Sigmoid colon (tissue), 7 donors: Measurements from ENCODE around the gene DTNBP1. TPM values are rescaled to one million over a fixed set of nuclear protein-coding genes. Genes with fewer than 3 reads are reported as not detected.

ENCODE experiments used
- DNase-seq: peaks from one replicate; pipeline ENCODE4 v3.0.0-alpha.2; 2019
- H3K27ac ChIP-seq, 4 donors: fragments of 200-600 bp; sonication (generic); one replicate each; pipeline ENCODE4 v1.5.1; 2016 to 2019; ENCODE audit warnings: mild to moderate bottlenecking in 1 of 4
- H3K27me3 ChIP-seq, 3 donors: fragments of 200-600 bp; sonication (generic); one replicate each; pipeline ENCODE4 v1.5.1; 2019; ENCODE audit warnings: mild to moderate bottlenecking in 1 of 3
- H3K36me3 ChIP-seq, 4 donors: fragments of 200-600 bp; sonication (generic); one replicate each; pipeline ENCODE4 v1.5.1; 2016 to 2019
- H3K4me1 ChIP-seq, 4 donors: fragments of 200-600 bp; sonication (generic); one replicate each; pipeline ENCODE4 v1.5.1; 2017 to 2019
- H3K4me3 ChIP-seq, 4 donors: fragments of 200-600 bp; sonication (generic); one replicate each; pipeline ENCODE4 v1.5.1; 2017 to 2019; ENCODE audit warnings: mild to moderate bottlenecking in 2 of 4, moderate library complexity in 1 of 4
- H3K9me3 ChIP-seq, 4 donors: fragments of 200-600 bp in 3 of 4; sonication (generic) in 3 of 4; one replicate each; pipeline versions ENCODE4 v1.5.1 to v1.6.1; 2013 to 2019
- CTCF ChIP-seq, 4 experiments: fragments of 450-650 bp in 3 of 4; fragments of 200-600 bp in 1 of 4; IDR thresholded peaks; one replicate each; pipeline ENCODE4 v1.5.1; 2016 to 2019; ENCODE audit warnings: antibody characterized with exemption in 4 of 4, mild to moderate bottlenecking in 3 of 4, moderate library complexity in 2 of 4
- EP300 ChIP-seq, 4 donors: sonication (generic); formaldehyde crosslinking; IDR thresholded peaks; one replicate each; pipeline ENCODE4 v1.6.1; 2017; ENCODE audit warnings: antibody characterized with exemption in 4 of 4
- POLR2A ChIP-seq, 2 donors: fragments of 450-650 bp; IDR thresholded peaks; one replicate each; pipeline ENCODE4 v1.6.1; 2016; ENCODE audit warnings: antibody characterized with exemption in 2 of 2, mild to moderate bottlenecking in 2 of 2, moderate library complexity in 2 of 2
- POLR2AphosphoS5 ChIP-seq, 4 donors: sonication (generic); formaldehyde crosslinking; IDR thresholded peaks; one replicate each; pipeline ENCODE4 v1.6.1; 2017; ENCODE audit warnings: antibody characterized with exemption in 4 of 4
- WGBS, 2 donors: extraction: QIAGEN DNeasy Blood & Tissue Kit; methylation state at CpG; one replicate each; pipeline ENCODE4 v1.1.7; 2013; 5-methylcytosine and 5-hydroxymethylcytosine counted together
- intact Hi-C: fragments of 100-400 bp; cut with DNase I; formaldehyde crosslinking; loops from one replicate; pipeline ENCODE4 v1.15.1; 2023
- polyA plus RNA-seq, 3 donors: library from polyadenylated mRNA; stranded (reverse); fragments of 200-250 nt; gene quantifications; one replicate each; pipeline ENCODE4 v1.2.3, GENCODE V29; 2013
- total RNA-seq, 4 donors: library from RNA; depleted of rRNA; stranded (reverse); fragments of >200 nt; gene quantifications; one replicate each; pipeline ENCODE4 v1.1.0, GENCODE V29; 2016
- donor health status: healthy with polysubstance abuse.
- donor health status: Bipolar disorder and iron deficiency.
- donor health status: healthy.

The DTNBP1 gene
- total and polyA plus RNA-seq, 7 donors, result 12.8 to 25.8 (median 18.7) TPM

- Histone ChIP-seq H3K27me3 (no peaks in the 10 kb centered on the region), H3K4me1 (peaks cover 0 to 5% (median 2%) of the 10 kb centered on the region in 4 donors), H3K4me3 (no peak overlapping the region), H3K27ac (no peak overlapping the region), H3K36me3 (peaks cover 7 to 80% (median 27%) of the 10 kb centered on the region in 4 donors), H3K9me3 (no peaks in the 10 kb centered on the region)
- intact Hi-C loops, result no loop called here
- peak; percentile 51 for DNase-seq
- 96% methylated on average over 29 of the region's 29 CpGs for WGBS, 2 donors
- TF ChIP-seq POLR2AphosphoS5 (IDR thresholded peaks at IDR 0.05), result no peak
- no peak for TF ChIP-seq CTCF (IDR thresholded peaks at IDR 0.05)
- no peak for TF ChIP-seq POLR2A (IDR thresholded peaks at IDR 0.05)
- no peak for TF ChIP-seq EP300 (IDR thresholded peaks at IDR 0.05)
These were observed 145.8 kb downstream of the DTNBP1 start for GRCh38 chr6:15516923-15517560.

- Histone ChIP-seq H3K9me3 (no peaks in the 10 kb centered on the region), H3K27ac (no peak overlapping the region), H3K4me1 (no peaks in the 10 kb centered on the region), H3K27me3 (no peaks in the 10 kb centered on the region), H3K4me3 (no peak overlapping the region), H3K36me3 (peaks cover 7 to 82% (median 32%) of the 10 kb centered on the region in 4 donors)
- intact Hi-C loops, result no loop called here
- TF ChIP-seq EP300 (IDR thresholded peaks at IDR 0.05), result no peak
- no peak for TF ChIP-seq POLR2A (IDR thresholded peaks at IDR 0.05)
- no peak for TF ChIP-seq CTCF (IDR thresholded peaks at IDR 0.05)
- TF ChIP-seq POLR2AphosphoS5 (IDR thresholded peaks at IDR 0.05), result no peak
- WGBS, 2 donors, result 96 to 98% methylated on average over 13 of the region's 13 CpGs
- DNase-seq, result no peak
These were observed 146.4 kb downstream of the DTNBP1 start for GRCh38 chr6:15516378-15516777.

GRCh38 chr6:15515660-15516375 is 147.0 kb downstream of the DTNBP1 start:
- no peak for DNase-seq
- 91 to 92% methylated on average over 18 of the region's 18 CpGs for WGBS, 2 donors
- no peaks in the 10 kb centered on the region for H3K4me1 ChIP-seq
- H3K27ac ChIP-seq, result no peak overlapping the region
- TF ChIP-seq EP300 (IDR thresholded peaks at IDR 0.05) (no peak), POLR2AphosphoS5 (IDR thresholded peaks at IDR 0.05) (no peak), CTCF (IDR thresholded peaks at IDR 0.05) (no peak), POLR2A (IDR thresholded peaks at IDR 0.05) (no peak)
- H3K36me3 ChIP-seq, result peaks cover 7 to 78% (median 35%) of the 10 kb centered on the region in 4 donors
- H3K27me3 ChIP-seq, result no peaks in the 10 kb centered on the region
- no peaks in the 10 kb centered on the region for H3K9me3 ChIP-seq
- H3K4me3 ChIP-seq, result no peak overlapping the region
- intact Hi-C loops, result no loop called here

GRCh38 chr6:15515226-15515625 is 147.6 kb downstream of the DTNBP1 start:
- Histone ChIP-seq H3K9me3 (no peaks in the 10 kb centered on the region), H3K36me3 (peaks cover 7 to 72% (median 33%) of the 10 kb centered on the region in 4 donors), H3K27me3 (no peaks in the 10 kb centered on the region), H3K4me1 (no peaks in the 10 kb centered on the region), H3K27ac (no peak overlapping the region), H3K4me3 (no peak overlapping the region)
- intact Hi-C loops, result no loop called here
- WGBS, 2 donors, result 93 to 97% methylated on average over 6 of the region's 6 CpGs
- DNase-seq, result no peak
- TF ChIP-seq CTCF (IDR thresholded peaks at IDR 0.05), result no peak
- TF ChIP-seq POLR2AphosphoS5 (IDR thresholded peaks at IDR 0.05), result no peak
- TF ChIP-seq EP300 (IDR thresholded peaks at IDR 0.05), result no peak
- no peak for TF ChIP-seq POLR2A (IDR thresholded peaks at IDR 0.05)
